GM21423 (cell line): ENCODE data around the gene DNTTIP2.
A peak's percentile ranks its signal among the peaks of the same experiment; 100 is the strongest.
"Not testable (repeated sequence)": the region's sequence is repeated elsewhere in the genome, so short reads cannot be mapped to it uniquely, and the experiment has no call there.

Experiments
- ATAC-seq: cut with Tn5 transposase; IDR thresholded peaks from one replicate; pipeline ENCODE4 v1.9.1; 2021; ENCODE audit warnings: mild to moderate bottlenecking, moderate library complexity; ENCODE audit not compliant: unreplicated experiment

DNTTIP2 gene, protein sequence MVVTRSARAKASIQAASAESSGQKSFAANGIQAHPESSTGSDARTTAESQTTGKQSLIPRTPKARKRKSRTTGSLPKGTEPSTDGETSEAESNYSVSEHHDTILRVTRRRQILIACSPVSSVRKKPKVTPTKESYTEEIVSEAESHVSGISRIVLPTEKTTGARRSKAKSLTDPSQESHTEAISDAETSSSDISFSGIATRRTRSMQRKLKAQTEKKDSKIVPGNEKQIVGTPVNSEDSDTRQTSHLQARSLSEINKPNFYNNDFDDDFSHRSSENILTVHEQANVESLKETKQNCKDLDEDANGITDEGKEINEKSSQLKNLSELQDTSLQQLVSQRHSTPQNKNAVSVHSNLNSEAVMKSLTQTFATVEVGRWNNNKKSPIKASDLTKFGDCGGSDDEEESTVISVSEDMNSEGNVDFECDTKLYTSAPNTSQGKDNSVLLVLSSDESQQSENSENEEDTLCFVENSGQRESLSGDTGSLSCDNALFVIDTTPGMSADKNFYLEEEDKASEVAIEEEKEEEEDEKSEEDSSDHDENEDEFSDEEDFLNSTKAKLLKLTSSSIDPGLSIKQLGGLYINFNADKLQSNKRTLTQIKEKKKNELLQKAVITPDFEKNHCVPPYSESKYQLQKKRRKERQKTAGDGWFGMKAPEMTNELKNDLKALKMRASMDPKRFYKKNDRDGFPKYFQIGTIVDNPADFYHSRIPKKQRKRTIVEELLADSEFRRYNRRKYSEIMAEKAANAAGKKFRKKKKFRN

DNA sequence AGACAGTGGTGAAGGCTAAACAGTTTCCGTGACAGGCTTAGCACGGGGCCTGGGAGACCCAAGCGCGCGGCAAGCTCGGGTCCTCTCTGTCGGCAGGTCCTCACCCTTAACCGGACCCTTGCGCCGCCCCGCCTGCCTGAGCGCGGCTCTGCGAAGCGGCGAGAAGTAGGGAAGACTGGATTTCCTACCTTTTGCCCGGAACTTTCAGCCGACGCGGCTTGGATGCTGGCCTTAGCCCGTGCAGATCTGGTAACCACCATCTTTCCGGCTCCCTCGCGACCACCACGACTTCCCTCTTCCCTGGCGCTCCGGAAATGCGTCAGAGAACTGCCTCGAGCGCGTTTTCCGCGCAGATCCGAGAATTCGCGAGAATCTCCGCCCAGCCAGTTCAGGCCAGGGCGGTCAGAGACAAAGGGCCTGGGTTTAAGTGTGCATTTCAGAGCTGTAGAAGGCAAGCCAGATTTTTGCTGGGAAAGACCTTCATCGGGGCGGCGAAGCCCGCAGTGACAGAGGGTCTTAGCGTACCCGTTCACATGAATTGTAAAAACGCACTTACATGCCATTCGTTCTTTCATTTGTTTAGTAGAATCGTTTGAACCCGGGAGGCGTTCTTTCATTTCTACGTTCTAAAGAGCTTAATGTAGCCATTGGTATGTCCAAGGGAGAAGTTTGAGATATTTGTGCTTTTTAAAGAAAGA is at the start of gene DNTTIP2:
Gene DNTTIP2, minus strand, starts transcription at position 318 of the 698 bp plus-strand sequence. Its CDS starts 58 bp downstream, at position 260.
- peak; percentile 95 for ATAC-seq

DNA sequence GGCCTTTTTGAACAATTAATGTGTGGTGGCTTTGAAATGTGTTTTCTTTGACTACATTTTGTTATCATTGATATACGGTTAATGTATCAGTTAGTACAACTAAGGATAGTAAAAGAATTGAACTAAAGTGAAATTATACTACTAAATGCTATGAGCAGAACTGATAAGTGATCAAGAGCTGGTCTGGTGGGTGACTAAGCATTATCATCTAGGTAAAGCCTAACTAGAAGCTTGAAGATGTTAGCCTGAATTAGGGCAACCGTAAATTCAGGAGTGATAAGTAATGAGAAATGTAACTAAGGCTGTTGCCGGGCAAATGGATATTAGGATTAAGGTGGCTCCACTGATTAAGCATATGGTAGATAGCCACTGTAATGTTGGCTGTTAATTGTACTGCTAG is 46.2 kb upstream of the DNTTIP2 start:
- ATAC-seq: no peak

DNA sequence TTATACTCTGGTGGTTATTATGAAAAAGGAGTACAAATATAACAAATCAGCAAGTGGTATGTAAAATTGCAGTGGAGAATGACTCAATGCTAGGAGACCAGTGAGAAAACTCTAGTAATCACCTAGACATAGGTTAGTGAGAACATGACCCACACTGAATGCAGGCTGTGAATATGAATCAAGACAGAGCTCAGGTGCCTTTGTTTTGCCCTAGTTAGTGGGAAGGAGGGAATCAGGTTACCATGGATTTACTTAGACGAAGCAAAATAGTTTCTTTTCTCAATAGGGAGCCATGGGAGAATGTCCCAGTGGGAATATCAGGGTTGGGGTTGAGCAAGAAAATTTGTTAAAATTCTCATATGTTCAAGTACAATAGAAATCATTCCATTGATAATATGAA is 40.8 kb upstream of the DNTTIP2 start:
- ATAC-seq: no peak

DNA sequence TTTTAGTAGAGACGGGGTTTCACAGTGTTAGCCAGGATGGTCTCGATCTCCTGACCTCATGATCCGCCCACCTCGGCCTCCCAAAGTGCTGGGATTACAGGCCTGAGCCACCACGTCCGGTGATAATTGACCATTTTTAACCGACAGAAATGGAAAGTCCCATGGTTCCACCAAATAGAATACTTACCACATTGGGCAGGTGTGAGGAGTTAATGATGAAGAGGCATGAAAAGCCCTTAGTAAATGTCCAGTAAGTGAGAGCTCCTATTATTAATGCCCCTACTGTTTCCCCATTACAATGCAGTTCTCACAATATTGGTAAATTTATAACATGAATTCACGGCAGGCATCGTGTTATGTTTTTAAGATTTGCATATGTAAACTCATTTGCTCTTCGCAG is 38.3 kb upstream of the DNTTIP2 start:
- no peak for ATAC-seq

DNA sequence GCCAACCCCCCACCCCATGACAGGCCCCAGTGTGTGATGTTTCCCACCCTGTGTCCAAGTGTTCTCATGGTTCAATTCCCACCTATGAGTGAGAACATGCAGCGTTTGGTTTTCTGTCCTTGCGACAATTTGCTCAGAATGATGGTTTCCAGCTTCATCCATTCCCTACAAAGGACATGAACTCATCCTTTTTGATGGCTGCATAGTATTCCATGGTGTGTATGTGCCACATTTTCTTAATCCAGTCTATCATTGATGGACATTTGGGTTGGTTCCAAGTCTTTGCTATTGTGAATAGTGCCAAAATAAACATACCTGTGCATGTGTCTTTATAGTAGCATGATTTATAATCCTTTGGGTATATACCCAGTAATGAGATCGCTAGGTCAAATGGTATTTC is 31.9 kb upstream of the DNTTIP2 start:
- not testable (repeated sequence) for ATAC-seq

DNA sequence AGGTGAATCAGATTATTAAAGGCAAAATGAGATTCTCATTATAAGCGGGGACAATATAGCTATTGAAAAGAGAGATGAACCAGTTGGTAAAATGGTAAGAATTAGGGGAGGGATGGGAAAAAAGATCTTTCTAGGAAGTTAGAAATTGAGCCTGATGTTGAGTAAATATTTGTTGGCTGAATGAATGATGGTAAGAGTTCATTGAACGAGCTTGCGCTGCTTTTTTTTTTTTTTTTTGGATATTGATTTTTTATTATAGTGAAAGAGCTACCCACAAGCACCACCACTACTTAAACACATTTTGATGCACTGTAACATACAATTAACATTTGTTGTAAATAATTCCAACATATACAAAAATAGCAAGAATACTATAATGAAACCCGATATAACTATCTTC is 31.3 kb upstream of the DNTTIP2 start:
- ATAC-seq: no peak

DNA sequence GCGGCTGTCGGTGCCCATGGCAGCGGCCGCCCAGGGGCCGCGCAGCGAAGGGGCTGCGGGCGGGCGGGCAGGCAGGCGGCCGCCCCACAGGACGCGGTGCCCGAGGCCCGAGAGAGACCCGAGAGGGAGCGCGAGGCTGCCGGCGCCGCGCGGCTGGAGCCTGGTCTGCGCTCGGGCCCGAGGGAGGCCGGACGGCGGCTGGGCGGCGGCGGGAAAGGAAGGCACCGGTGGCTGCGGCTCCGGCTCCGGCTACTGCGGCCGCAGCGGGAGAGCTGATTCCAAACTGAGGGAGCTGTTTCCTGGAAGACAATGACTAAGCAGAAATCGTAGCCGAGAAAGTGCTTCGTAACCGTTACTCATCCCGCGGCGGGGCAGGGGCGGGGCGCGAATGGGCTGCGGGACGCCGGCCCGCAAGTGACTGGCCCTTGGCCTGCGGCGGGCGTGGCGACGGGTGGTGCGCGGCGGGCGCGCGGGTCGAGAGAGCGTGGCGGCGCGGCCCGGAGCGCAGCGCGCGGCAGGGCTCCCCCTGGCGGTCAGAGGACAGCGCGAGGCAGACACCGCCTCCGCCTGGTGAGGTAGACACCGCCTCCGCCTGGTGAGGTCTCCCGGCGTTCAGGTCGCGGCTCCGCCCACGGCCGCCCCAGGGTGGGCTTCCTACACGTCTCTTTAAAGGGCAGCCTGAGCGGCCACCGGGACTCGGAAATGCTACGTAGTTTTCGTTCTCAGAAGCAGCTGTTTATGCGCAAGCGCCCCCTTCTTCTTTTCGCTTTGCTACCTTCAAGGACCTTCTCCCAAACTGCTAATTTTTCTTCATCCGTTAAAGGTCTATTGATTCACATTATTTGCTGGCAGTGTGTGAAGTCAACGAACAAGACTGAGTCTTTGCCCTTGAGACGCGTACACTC is 30.4 kb upstream of the DNTTIP2 start, which contains the start of gene GCLM:
Gene GCLM, minus strand, starts transcription at position 285 of the 905 bp plus-strand sequence. Its CDS starts 267 bp downstream, at position 18.
- ATAC-seq: peak; percentile 92

DNA sequence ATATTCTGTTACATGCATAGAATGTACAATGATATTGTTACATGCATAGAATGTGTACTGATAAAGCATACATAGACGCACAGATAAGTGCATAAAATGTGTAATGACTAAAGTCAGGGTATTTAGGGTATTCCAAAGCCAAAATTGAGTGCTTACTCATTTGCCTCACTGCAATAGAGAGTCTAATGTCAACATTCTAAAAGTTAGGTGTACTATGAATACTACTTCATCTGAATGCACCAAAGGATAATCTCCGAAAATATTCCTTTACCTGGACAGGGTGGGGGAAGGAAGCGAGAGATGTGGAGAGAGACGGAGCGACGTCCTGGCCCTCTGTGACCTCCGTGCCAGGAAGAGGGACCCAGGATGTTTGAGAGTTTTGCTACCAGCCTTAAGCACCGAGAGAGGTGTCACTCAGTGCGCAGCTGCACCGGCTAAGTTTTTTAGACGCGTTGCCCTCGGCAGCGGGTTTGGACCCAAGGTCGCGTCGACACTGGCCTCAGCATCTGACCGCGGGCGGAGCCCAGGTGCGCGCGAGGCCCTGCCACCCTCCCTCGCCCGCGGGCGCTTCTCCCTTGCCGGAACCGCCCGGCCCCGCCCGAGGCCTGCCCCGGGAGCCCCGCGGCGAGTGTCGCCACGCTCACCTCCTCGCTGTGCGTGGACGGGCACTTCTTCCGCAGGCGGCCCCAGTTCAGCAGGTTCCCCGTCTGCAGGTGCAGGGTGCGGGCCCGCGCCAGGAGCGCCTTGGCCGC is 29.6 kb upstream of the DNTTIP2 start:
- ATAC-seq: peak; percentile 36

DNA sequence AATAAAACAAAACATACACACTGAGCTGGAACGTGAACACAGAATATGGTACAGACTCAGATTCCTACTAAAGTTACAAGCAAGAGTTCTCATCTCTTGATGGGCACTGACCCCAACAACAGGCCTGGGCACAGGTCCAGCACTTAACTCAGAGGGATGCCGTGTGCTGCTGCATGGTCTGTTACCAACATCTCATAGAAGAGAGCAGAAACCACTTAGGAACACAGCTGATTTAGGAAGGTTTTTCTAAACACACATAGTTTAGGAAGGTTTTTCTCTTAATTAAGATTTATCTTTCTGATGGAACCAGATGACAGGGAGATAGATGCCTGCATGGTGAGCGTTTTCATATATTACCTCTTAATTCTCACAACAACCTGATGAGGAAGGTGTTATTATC is 28.7 kb upstream of the DNTTIP2 start:
- no peak for ATAC-seq

DNA sequence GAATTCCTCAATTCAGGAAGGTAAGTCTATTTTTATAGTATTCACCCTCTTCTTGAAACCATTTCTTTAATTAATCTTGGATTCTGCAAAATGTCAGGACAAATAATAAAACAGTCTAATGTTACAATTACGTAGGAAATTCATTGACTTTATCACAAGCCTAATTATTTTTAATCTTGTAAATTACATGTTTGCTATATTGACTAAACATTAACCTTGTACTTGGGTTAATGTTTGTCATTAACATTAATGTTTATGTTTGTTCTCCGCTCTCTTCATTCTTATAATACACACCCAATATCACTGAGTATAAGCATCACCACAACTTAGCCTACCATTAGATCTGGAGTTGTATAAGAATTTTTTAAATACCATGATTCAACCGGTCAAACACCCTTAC is 27.5 kb upstream of the DNTTIP2 start:
- ATAC-seq: no peak

DNA sequence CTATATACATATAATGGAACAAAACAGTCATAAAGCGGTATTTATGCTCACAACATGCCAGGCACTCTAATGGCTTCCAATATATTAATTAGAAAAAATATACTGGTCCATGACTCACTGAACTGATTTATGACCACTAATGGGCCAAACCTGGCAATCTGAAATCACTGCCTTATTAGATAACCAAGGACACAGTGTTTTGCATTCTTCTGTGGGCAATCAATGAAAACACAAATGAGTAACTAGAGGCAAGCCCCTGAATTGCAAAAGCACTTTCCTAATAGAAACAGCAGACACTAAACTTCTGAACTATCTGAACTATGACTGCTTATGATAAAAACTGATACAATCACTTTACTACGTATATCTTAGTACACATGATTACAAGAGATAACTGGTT is 26.7 kb upstream of the DNTTIP2 start:
- ATAC-seq: no peak

DNA sequence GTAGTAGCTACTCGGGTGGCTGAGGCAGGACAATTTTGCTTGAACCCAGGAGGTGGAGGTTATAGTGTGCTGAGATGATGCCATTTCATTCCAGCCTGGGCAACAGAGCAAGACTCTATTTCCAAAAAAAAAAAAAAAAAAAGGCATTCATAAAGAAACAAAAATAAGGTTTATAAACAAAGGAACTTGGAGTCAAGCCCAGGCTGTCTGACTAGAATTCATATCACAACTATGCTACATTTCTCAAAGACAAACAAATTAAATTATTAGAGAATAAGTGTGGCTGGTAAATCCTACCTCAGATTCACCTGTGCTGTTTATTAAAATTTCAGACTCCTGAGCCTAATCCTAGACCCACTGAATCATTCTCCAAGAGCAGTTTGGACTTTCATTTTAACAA is 26.0 kb upstream of the DNTTIP2 start:
- ATAC-seq: no peak

DNA sequence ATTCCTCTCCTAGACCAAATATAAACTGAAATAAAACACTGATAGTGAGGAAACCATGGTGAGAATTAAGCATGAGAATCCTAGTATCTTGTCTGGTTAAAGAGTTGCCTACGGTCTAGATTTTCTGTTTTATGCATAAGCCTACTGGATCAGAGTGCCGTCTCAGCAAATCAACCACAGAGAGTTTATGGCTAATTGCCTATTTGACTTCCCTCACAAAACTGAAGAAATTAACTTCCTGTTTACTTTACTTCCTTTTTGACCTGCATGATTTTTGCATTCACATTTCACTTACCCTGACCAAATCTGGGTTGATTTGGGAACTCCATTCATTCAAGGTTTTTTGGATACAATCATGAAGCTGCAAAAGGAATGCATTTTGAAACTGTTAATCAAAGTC is 25.2 kb upstream of the DNTTIP2 start:
- no peak for ATAC-seq

DNA sequence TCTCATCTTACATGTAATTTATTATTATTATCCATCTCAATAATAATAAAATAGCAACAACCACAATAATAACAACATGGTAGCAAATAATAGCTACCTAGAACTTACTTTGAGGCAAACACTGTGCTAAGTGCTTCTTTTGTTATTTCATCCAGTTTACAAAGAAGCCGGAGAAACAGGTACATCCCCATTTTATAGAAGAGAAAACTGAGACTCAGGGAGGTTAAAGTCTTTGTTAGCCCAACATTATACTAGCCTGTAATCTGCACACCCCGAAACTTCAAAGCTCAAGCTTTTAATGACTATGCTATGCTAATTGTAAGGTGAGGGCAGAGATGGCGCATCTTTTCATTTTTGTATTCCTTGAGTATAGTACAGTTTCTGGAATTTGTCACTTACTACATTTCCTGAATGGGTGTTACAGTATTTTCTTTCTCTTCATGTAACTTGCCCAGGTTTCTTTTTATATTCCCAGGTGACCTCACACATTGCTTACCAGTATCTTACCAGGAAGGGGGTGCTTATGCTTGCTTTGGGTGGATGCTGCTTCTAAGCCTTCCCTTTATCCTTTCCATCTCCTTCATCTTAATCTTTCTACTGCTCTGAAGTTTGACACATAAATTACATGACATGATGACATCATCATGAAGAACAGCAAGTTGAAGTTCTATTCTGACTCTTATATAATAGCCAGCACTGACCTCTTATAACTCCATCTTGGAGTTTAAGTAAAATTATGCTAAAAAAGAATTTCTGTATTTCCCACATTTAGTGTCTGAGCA is 21.9 kb upstream of the DNTTIP2 start:
- ATAC-seq: no peak

DNA sequence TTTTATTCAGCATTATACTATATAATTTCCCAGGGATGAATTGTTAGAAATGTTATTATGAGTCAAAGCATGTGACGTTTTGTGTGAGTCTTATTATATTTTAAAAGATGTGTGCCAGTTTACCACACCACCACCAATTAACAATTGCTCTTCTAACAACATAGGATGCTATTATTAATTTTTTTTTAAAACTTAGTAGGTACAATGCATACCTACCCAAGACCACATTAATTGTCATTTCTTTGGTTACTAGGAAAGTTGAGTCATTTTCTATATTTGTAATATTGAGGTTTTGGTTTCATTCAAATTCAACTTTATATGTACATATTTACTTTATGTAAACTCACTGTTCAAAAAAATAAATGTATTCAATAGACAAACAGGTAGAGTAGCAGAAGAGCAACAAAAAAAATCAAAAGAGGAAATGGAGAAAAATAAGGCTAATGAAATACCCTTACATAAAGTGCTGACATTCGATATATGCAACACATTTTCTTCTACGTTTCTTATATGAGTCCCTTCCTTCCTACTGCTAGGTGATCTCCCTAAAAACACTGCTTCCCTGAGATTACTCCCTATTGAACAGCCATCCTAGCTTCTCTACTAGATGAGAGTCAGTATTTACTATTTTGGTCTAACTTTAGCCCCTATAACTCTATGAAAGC is 20.7 kb upstream of the DNTTIP2 start:
- ATAC-seq: no peak

DNA sequence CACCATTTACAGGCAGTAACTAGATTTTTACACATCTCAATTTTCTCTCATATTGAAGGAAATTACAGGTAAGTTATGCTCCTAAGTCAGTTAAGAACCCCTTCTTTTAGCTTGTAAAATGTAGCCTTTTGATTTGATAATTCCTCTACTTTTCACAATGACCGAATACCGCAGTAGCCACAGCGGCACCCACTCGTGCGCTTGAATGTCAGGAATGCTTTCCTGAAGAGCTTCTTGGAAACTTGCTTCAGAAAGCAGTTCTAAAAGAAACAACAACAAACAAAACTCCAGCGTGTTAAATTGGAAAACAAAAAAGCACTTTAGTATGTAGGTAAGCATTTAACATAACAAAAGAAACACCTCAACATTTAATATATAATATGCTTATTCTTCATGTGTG is 9.9 kb upstream of the DNTTIP2 start:
- ATAC-seq: no peak

DNA sequence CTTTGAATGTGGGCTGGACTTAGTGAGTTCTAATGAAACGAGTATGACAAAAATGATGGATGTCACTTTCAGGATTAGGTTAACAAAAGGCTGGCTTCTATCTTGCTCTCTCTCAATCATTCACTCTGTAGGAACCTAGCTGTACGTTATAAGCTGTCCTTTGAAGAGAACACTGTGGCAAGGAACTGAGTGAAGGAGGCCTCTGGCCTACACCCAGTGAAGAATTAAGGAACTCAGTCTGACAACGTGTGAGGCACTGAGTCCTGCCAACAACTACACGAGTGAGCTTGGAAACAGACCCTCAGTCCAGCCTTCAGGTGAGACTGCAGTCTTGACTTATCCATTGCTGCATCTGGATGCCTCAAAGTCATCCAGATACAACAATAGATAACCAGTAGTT is 3.3 kb upstream of the DNTTIP2 start:
- ATAC-seq: no peak

DNA sequence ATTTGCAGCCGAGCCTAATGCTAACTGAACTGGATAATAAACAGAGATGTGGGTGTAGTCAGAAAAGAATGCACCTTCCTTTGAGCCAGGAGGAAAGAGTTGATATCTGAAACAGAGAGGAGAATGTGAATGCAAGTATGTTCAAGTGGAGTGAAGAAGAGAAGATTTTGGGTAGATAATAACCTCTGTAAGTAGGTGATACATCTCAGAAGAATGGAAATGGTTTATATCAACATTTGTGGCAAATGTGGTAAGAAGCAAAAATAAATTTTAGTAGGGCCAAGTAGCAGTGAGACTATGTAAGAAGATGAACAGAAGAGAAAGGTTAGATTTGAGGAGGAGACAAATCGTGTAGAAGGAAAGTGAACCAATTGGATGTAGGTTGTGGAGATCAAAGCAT is 1.7 kb upstream of the DNTTIP2 start:
- ATAC-seq: no peak

DNA sequence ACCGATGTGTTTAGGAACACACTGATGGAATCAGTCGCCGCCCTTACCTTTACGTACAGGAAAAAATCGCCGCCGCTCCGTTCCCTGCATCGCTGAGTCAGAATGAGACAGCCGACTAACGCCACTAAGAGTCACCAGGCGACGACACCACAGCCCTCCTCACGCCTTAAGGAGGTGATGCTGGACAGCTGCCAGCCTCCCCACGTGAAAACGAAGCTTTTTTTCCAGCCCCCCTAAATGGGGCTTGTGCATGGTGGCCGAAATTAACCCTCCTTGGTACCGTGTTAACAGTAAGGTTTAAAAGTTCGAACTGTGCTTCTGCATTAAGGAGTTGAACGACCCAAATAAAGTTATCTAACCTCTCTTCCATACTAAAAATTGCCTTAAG is 511 bp downstream of the DNTTIP2 start:
- ATAC-seq: peak; percentile 48
